GM12801 (cell line): ENCODE measurements around the gene DNAJC4.

Experiments used
- CTCF ChIP-seq: IDR thresholded peaks from one replicate; pipeline ENCODE4 v1.5.1; 2011; ENCODE audit warnings: control low read depth; ENCODE audit not compliant: insufficient read length; ENCODE audit errors: extremely low read depth

The DNAJC4 gene

GRCh38 chr11:64265176-64266160, 35.1 kb downstream of the DNAJC4 start:
- no peak for TF ChIP-seq CTCF

GRCh38 chr11:64266339-64266738, 36.0 kb downstream of the DNAJC4 start:
- no peak for TF ChIP-seq CTCF

GRCh38 chr11:64267207-64267945, 37.0 kb downstream of the DNAJC4 start:
- TF ChIP-seq CTCF, result no peak

GRCh38 chr11:64268025-64268892, 37.9 kb downstream of the DNAJC4 start:
- no peak for TF ChIP-seq CTCF

- TF ChIP-seq CTCF, result no peak
Observed at GRCh38 chr11:64268893-64269539, 38.7 kb downstream of the DNAJC4 start.

GRCh38 chr11:64269540-64270220, 39.3 kb downstream of the DNAJC4 start:
- TF ChIP-seq CTCF, result no peak
